ENCODE results near the gene NT5DC2. TPM values are rescaled to one million over a fixed set of nuclear protein-coding genes. Genes with fewer than 3 reads are reported as not detected.

NT5DC2 gene
- total RNA-seq, 1 experiment from 2014 or later, result 215 TPM

DNA sequence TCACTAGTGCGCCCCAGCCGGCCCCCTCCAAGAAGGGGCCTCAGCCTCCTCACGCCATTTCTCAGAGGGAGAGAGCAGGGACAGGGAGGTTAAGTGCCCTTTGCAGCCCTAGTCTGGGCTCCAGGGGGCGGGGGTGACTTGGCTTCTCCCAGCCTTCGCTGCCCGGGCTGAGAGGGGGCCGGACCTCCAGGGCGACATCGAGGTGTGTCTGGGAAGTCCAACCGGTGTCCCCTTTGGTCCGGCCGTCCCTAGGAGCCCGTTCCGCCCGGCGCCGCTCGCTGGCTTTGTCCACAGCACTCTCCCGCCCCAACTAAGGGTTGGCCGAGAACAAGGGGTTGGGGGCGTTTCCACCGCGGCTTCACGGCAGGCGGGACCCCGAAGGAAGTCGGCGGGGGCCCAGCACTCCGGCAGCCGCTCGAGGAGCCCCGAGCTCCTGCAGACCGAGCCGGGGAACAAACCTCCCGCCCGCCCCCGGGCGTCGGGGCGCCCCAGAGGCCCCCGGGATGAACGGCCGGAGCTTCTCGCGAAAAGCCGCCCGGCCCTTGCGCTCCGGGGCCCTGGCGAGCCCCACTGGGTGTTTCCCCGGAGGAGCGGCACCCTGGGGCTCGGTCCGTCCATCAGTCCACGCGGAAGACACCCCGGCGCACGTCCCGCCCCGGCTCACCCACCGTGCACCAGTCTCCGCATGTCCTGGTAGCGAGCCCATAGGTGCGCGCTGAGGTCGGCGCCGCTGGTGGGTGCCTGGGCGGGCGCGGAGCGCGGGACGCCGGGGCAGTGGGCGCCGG, 627 bp downstream of the NT5DC2 start:
- H3K27ac ChIP-seq, result no peak overlapping the region
- peak overlapping the region; percentile 63 for H3K4me3 ChIP-seq
- peaks cover 15% of the 10 kb centered on the region for H3K4me1 ChIP-seq (replicated peaks; ENCODE audit: insufficient read depth)
- H3K27me3 ChIP-seq (ENCODE audit: insufficient read depth, low read depth), result no peaks in the 10 kb centered on the region
- peak in 1 of 2 experiments; percentile 22 for DNase-seq
- ChIA-PET CTCF (no interaction called here), POLR2A (ENCODE audit: unreplicated experiment) (no interaction called here)
- peaks cover 5% of the 10 kb centered on the region; the same call in 1 of the 2 replicates for H4K20me1 ChIP-seq (ENCODE audit: insufficient read depth)
- no peak for TF ChIP-seq EZH2 (IDR thresholded peaks at IDR 0.05; ENCODE audit: low read depth)
- TF ChIP-seq, protein P1, sequence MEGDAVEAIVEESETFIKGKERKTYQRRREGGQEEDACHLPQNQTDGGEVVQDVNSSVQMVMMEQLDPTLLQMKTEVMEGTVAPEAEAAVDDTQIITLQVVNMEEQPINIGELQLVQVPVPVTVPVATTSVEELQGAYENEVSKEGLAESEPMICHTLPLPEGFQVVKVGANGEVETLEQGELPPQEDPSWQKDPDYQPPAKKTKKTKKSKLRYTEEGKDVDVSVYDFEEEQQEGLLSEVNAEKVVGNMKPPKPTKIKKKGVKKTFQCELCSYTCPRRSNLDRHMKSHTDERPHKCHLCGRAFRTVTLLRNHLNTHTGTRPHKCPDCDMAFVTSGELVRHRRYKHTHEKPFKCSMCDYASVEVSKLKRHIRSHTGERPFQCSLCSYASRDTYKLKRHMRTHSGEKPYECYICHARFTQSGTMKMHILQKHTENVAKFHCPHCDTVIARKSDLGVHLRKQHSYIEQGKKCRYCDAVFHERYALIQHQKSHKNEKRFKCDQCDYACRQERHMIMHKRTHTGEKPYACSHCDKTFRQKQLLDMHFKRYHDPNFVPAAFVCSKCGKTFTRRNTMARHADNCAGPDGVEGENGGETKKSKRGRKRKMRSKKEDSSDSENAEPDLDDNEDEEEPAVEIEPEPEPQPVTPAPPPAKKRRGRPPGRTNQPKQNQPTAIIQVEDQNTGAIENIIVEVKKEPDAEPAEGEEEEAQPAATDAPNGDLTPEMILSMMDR (conservative IDR thresholded peaks at IDR 0.05), result no peak
- no peaks in the 10 kb centered on the region for H3K9me3 ChIP-seq (ENCODE audit: insufficient read depth, low read depth)
- H2AFZ ChIP-seq, result peak overlapping the region; percentile 86
- H3K79me2 ChIP-seq (ENCODE audit: low read depth), result peaks cover 25% of the 10 kb centered on the region
- no TSS peak for BruUV-seq (replicated peaks)
- intact Hi-C loops (cut with micrococcal nuclease; ENCODE audit: unreplicated experiment), result no loop called here
- no peaks in the 10 kb centered on the region for H3K36me3 ChIP-seq (ENCODE audit: low read depth)
- H3F3A ChIP-seq (ENCODE audit: insufficient read depth, low read depth), result peaks cover 18% of the 10 kb centered on the region; the same call in 1 of the 2 replicates
- no peaks in the 10 kb centered on the region for H3K9me2 ChIP-seq (ENCODE audit: insufficient read depth)
- peak overlapping the region; percentile 91 for H3K4me2 ChIP-seq

DNA sequence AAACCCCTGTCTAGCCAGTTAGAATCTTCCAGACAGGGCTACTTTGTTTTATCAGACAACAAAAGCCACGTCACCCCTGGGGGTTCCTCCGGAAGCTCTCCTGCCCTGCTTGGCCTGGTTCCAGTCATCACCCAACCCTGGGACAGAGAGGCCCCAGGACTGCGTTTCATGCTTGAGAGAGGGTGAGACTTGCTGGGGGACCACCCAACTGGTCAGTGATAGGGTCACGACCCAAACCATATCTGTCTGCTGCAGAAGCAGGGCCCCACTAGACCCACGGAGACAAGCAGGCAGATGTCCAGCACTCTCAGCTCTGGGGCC, 1.2 kb downstream of the NT5DC2 start:
- H3K4me2 ChIP-seq, result peak overlapping the region; percentile 91
- BruUV-seq (replicated peaks), result no TSS peak
- peaks cover 18% of the 10 kb centered on the region; the same call in 1 of the 2 replicates for H3F3A ChIP-seq (ENCODE audit: insufficient read depth, low read depth)
- peaks cover 19% of the 10 kb centered on the region for H3K79me2 ChIP-seq (ENCODE audit: low read depth)
- no peaks in the 10 kb centered on the region for H3K9me3 ChIP-seq (ENCODE audit: insufficient read depth, low read depth)
- no peaks in the 10 kb centered on the region for H3K36me3 ChIP-seq (ENCODE audit: low read depth)
- ChIA-PET CTCF (no interaction called here), POLR2A (ENCODE audit: unreplicated experiment) (no interaction called here)
- DNase-seq, result peak in 1 of 2 experiments; percentile 37
- TF ChIP-seq EZH2 (IDR thresholded peaks at IDR 0.05; ENCODE audit: low read depth), result no peak
- TF ChIP-seq, protein P1 (conservative IDR thresholded peaks at IDR 0.05), result no peak
- H3K27me3 ChIP-seq (ENCODE audit: insufficient read depth, low read depth), result no peaks in the 10 kb centered on the region
- peaks cover 5% of the 10 kb centered on the region; the same call in 1 of the 2 replicates for H4K20me1 ChIP-seq (ENCODE audit: insufficient read depth)
- no peak overlapping the region for H3K27ac ChIP-seq
- H2AFZ ChIP-seq, result peak overlapping the region; percentile 86; the same call in 1 of the 2 replicates
- intact Hi-C loops (cut with micrococcal nuclease; ENCODE audit: unreplicated experiment), result no loop called here
- H3K9me2 ChIP-seq (ENCODE audit: insufficient read depth), result no peaks in the 10 kb centered on the region
- peaks cover 9% of the 10 kb centered on the region for H3K4me1 ChIP-seq (replicated peaks; ENCODE audit: insufficient read depth)
- peak overlapping the region; percentile 63 for H3K4me3 ChIP-seq

DNA sequence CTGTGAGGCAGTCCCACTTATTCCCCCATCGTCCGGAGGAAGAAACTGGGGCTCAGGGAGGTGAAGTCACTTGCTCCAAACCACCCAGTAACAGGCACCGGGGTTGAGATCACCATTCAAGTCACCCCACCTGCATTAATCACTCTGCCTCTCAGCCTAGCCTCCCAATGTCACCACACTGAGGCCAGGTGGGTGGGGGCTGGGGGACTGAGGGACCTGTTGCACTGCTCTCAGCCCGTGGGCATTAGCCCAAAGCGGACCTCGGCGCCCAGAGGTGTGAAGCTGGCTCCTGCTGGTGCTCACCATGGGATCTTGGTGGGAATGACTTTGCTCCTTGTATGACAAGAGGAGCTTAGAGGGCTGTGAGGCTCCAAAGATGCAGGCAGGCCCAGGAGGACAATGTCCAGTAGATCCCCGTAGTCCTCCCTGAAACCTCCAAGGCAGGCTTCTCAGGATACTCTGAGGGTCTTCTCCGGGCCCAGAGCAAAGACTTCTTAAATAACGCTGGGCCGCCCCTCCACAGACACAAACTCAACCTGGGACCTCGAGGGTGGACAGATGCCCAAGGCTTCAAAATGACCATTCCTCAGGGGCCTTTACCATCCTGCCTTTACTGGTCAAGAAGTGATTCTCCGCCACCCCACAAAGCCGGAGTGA, 1.7 kb downstream of the NT5DC2 start:
- CTCF ChIA-PET, result no interaction called here

More for the DNA sequence above, 1.7 kb downstream of the NT5DC2 start:
- Histone ChIP-seq H3K9me2 (ENCODE audit: insufficient read depth) (no peaks in the 10 kb centered on the region), H3K36me3 (ENCODE audit: low read depth) (no peaks in the 10 kb centered on the region), H3F3A (ENCODE audit: insufficient read depth, low read depth) (peaks cover 13% of the 10 kb centered on the region; the same call in 1 of the 2 replicates), H4K20me1 (ENCODE audit: insufficient read depth) (peaks cover under 1% of the 10 kb centered on the region; the same call in 1 of the 2 replicates), H3K4me2 (peak overlapping the region; percentile 91), H3K9me3 (ENCODE audit: insufficient read depth, low read depth) (no peaks in the 10 kb centered on the region), H3K4me3 (peak overlapping the region; percentile 63), H2AFZ (no peak overlapping the region), H3K27me3 (ENCODE audit: insufficient read depth, low read depth) (no peaks in the 10 kb centered on the region), H3K4me1 (replicated peaks; ENCODE audit: insufficient read depth) (peaks cover 10% of the 10 kb centered on the region), H3K79me2 (ENCODE audit: low read depth) (peaks cover 14% of the 10 kb centered on the region), H3K27ac (no peak overlapping the region)
- POLR2A ChIA-PET (ENCODE audit: unreplicated experiment), result no interaction called here
- intact Hi-C loops (cut with micrococcal nuclease; ENCODE audit: unreplicated experiment), result no loop called here
- TSS peak; percentile 69 for BruUV-seq (replicated peaks)
- TF ChIP-seq, protein P1 (conservative IDR thresholded peaks at IDR 0.05), result no peak
- TF ChIP-seq EZH2 (IDR thresholded peaks at IDR 0.05; ENCODE audit: low read depth), result no peak
- DNase-seq, result no peak

Measured in PC-9 (cell line).